CD4-positive, alpha-beta T cell treated with Interleukin-4 for 4 hours (primary cell): ENCODE measurements around the gene LRRC4B.

Source experiments
- DNase-seq: peaks from one replicate; pipeline ENCODE4 v3.0.0-alpha.2; 2020

Gene LRRC4B

GRCh38 chr19:50570997-50571396 is 2.8 kb upstream of the LRRC4B start:
- no peak for DNase-seq

GRCh38 chr19:50569938-50570540 is 1.8 kb upstream of the LRRC4B start:
- no peak for DNase-seq

GRCh38 chr19:50568728-50569698 is 778 bp upstream of the LRRC4B start:
- no peak for DNase-seq

- DNase-seq, result no peak
Measured at GRCh38 chr19:50567052-50567841, 988 bp downstream of the LRRC4B start.

GRCh38 chr19:50565984-50566903 is 2.0 kb downstream of the LRRC4B start:
- no peak for DNase-seq

- DNase-seq, result no peak
Measured at GRCh38 chr19:50564229-50565105, 3.8 kb downstream of the LRRC4B start.

- DNase-seq, result no peak
Measured at GRCh38 chr19:50563597-50563996, 4.6 kb downstream of the LRRC4B start.

- no peak for DNase-seq
Measured at GRCh38 chr19:50562996-50563395, 5.2 kb downstream of the LRRC4B start.

GRCh38 chr19:50562329-50562728 is 5.9 kb downstream of the LRRC4B start:
- DNase-seq, result no peak

GRCh38 chr19:50559636-50560035 is 8.6 kb downstream of the LRRC4B start:
- no peak for DNase-seq

- DNase-seq, result no peak
Measured at GRCh38 chr19:50558449-50558848, 9.8 kb downstream of the LRRC4B start.

- no peak for DNase-seq
Measured at GRCh38 chr19:50558039-50558438, 10.2 kb downstream of the LRRC4B start.

GRCh38 chr19:50557009-50557613 is 11.1 kb downstream of the LRRC4B start:
- no peak for DNase-seq

GRCh38 chr19:50556282-50557008 is 11.8 kb downstream of the LRRC4B start:
- peak; percentile 38 for DNase-seq

GRCh38 chr19:50555450-50556281 is 12.6 kb downstream of the LRRC4B start:
- DNase-seq, result no peak

- no peak for DNase-seq
Measured at GRCh38 chr19:50555033-50555432, 13.2 kb downstream of the LRRC4B start.

GRCh38 chr19:50554212-50554611 is 14.0 kb downstream of the LRRC4B start:
- no peak for DNase-seq

- DNase-seq, result no peak
Measured at GRCh38 chr19:50553134-50553703, 15.0 kb downstream of the LRRC4B start.

- DNase-seq, result no peak
Measured at GRCh38 chr19:50552540-50552939, 15.7 kb downstream of the LRRC4B start.
